Mesenteric fat pad (tissue), 1 donor: Measurements from ENCODE around the gene ABCC1. TPM values are rescaled to one million over a fixed set of nuclear protein-coding genes. Genes with fewer than 3 reads are reported as not detected.
"Not testable (repeated sequence)": the region's sequence is repeated elsewhere in the genome, so short reads cannot be mapped to it uniquely, and the experiment has no call there.

Source experiments
- DNase-seq: peaks from one replicate; pipeline ENCODE4 v3.0.0-alpha.2; 2020; ENCODE audit warnings: low spot score
- total RNA-seq: library from RNA; stranded (reverse); fragmentation: NEBNext Ultra II Directional; extraction: Animal tissue kit (Norgen Biotek cat#: 25700); gene quantifications from one replicate; pipeline ENCODE4 v1.2.1, GENCODE V29; 2021
- donor health status: DM: yes; HTN: yes; CAD: no.

The ABCC1 gene
- total RNA-seq, 1 donor from 2014 or later = 42.8 TPM

DNA sequence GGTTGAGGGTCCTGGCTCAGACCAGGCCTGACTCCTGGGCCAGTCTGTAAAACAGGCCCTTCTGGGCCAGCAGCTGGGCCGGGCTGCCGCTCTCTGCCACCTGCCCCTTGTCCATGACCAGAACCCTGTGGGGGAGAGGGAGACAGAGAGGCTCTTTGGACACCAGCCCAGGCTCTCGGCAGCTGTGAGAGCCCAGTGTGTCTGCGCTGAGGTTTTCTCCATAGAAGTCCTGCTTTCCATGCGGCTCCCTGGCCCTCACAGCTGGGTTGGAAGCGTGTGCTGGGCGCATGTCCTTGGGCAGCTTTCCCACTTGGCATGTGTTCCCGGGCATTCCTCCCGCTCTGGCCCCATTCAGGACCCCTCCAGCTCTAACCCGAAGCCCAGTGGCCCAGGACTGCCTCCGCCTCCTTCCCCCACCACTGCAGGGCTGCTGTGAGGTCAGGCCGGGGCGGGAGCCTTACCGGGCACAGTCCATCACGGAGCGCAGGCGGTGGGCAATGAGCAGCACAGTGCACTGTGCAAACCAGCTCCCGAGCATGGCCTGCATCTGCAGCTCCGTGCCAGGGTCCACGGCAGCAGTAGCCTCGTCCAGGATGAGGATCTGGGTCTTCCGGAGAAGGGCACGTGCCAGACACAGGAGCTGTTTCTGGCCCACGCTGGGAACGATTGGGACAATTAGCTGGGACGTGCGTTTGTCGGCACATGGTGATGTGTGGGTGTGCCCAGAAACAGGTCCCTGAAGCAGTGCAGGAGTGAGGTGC lies 200.9 kb downstream of the ABCC1 start:
- no peak for DNase-seq

GRCh38 chr16:16150878-16151152 lies 201.4 kb downstream of the ABCC1 start:
- no peak for DNase-seq

GRCh38 chr16:16151315-16151714 lies 201.9 kb downstream of the ABCC1 start:
- DNase-seq = no peak

- DNase-seq = not testable (repeated sequence)
Observed at GRCh38 chr16:16153000-16153399, 203.6 kb downstream of the ABCC1 start.

DNA sequence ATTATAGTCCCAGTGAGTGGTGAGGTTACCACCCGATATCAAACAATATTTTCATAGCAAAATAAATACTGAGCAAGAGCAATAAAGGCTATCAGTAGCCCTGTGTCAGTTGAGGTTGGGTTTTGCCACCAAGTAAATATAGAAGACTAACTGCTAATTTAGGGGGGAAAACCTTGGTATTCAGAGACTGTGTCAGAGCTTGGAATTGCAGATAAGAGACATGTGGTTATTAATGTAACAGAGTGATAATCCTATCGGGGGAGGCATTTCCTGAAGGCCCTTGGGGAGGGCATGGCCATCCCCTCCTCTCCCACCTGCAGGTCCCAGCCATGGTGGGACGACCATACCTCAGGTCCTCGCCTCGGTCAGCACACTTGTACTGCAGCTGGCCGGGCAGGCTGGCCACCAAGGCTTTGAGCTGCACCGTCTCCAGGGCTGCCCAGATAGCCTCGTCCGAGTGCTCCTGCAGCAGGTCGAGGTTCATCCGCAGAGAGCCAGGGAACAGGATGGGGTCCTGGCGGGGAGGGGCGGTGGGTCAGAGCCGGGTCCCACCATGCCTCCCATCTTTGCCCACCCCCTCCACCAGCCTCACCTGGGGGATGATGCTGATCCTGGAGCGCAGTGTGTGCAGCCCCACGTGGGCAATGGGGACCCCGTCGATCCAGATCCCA lies 205.0 kb downstream of the ABCC1 start:
- DNase-seq = no peak

DNA sequence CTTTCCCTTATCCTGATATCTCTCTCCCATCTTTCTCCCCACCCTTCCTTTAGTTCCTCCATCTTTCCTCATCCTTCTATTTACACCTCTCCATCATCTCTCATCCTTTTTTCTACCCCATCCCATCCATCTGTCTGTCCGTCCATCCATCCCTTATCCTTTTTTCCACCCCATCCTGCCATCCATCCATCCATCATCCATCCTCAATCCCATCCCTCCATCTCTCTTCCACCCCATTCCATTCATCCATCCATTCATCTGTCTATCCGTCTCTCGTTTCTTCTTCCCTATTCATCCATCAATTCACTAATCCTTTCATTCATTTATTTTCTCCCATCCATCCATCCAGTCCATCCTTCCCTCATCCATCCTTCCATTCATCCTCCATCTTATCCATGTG lies 205.8 kb downstream of the ABCC1 start:
- no peak for DNase-seq

GRCh38 chr16:16157166-16157565 lies 207.8 kb downstream of the ABCC1 start:
- no peak for DNase-seq

DNA sequence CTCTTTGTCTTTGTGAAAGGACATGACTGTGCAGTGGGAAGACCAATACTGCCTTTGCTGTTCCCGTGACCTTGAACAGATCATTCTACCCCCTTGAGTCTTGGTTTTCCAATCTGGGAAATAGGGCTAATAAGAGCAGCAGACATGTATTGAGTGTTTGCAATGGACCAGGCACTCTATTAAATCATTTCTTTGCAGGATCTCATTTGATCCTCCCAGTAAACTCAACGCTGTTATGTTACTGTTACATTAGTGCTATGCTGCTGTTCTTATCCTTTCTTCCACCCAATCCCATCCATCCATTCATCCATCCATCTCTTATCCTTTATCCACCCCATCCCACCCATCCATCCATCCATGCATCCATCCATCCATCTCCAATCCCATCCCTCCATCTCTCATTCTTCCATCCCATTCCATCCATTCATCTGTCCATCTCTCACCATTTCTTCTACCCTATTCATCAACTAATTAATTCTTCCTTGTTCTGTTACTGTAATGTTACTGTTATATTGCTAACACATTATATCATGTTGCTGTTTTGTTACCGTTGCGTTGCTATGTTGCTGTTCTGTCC lies 208.8 kb downstream of the ABCC1 start:
- DNase-seq = no peak

DNA sequence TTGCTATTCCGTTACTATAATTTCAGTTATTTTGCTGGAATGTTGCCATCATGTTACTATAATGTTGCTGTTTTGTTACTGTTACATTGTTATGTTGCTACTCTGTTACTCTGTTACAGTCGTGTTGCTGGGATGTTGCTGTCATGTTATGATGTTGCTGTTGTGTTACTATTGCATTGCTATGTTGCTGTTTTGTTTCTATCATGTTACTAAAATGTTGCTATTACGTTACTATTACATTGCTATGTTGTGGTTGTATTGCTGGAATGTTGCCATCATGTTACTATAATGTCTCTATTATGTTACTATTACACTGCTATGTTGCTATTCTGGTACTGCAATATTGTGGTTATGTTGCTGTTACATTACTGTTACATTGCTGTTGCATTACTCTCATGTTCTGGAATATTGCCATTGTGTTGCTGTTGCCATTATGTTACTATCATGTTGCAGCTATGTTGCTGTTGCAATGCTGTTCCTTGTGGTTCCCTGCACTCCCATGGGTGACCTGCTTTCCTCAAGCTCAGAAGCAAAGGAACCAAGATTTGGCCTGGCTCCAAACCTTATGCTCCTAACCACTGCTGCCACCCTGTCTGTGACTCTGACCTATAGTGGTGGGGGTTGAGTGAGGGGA lies 209.4 kb downstream of the ABCC1 start:
- no peak for DNase-seq

- no peak for DNase-seq
Observed at GRCh38 chr16:16159662-16160061, 210.2 kb downstream of the ABCC1 start.

DNA sequence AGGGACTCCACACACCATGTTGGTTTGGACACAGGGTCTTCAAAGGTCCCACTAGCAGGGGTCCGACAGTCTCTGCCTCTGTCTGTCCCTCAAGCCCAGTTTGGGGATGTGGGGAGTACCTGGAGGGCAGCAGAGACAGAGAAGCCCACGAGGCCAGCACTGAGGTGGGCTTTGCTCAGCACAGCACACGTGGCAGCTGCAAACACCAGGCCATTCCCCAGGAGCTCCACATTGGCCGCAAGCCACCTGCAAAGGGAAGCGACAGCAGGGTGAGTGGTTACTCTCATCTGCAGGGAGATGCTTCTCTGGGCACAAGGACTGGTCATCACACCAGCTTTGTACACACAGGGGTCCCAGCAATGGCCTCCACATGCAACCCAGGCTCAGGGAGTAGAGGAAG lies 211.9 kb downstream of the ABCC1 start:
- no peak for DNase-seq

DNA sequence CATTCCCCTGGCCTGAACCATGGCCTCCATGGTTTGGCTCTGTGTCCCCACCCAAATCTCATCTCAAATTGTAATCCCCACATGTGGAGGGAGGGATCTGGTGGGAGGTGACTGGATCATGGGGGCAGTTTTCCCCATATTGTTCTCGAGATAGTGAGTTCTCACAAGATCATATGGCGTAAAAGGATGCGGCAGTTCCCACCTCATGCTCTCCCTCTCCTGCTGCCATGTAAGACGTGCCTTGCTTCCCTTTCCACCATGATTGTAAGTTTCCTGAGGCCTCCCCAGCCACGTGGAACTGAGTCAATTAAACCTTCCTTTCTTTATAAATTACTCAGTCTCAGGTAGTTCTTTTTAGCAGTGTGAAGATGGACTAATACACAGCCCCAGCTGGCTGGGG lies 212.4 kb downstream of the ABCC1 start:
- not testable (repeated sequence) for DNase-seq

DNA sequence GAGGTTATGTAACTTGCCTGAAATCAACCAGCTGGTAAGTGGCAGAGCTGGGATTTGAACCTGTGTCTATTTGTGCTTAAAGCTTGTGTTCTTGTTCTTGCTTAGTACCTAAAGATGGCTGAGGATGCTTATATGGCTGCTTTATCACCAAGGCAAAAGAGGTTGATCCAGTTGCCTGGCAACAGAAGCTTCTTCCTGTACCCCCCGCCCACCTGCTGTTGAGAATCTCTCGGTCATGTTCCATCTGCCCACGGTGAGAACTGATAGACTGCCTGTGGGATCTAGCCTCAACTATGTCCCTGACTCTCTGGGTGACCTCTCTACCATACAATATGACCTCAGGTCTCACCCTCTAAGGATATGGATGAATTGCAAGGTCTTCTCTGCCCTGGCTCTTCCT lies 213.2 kb downstream of the ABCC1 start:
- no peak for DNase-seq

DNA sequence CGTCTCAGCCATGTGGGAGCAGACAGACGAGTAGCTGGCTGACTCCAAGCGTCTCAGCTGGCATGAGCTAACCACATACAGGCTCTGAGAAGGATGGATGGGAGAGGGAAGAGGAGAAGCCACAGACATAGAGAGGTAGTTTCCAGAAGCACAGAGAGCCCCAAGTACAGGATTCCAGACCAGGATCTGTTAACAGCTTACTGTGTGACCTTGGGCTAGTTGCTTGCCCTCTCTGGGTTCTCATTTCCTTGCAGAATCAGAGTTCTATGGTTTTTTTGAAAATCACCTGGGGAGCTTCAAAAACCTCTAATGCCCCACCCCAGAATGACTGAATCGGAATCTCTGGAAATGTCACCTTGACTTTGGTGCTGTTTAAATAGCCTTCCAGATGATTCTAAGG lies 213.7 kb downstream of the ABCC1 start:
- DNase-seq = no peak

- DNase-seq = no peak
Observed at GRCh38 chr16:16163571-16163970, 214.2 kb downstream of the ABCC1 start.

DNA sequence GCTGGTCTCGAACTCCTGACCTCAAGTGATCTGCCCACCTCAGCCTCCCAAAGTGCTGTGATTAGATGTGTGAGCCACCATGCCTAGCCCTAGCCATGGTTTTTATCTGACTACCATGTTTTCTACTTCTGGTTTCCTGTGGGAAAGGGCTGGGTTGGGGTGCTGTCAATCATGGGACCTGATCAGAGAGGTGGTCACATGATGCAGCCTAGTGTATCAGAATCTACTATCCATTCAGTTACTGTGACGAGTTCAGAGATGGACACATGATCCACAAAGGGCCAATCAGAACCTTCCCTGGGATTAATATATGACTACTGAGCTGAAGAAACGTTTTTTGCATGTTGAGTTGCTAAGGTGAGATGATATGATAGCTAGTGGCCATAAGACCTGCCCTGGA lies 214.8 kb downstream of the ABCC1 start:
- DNase-seq = no peak

DNA sequence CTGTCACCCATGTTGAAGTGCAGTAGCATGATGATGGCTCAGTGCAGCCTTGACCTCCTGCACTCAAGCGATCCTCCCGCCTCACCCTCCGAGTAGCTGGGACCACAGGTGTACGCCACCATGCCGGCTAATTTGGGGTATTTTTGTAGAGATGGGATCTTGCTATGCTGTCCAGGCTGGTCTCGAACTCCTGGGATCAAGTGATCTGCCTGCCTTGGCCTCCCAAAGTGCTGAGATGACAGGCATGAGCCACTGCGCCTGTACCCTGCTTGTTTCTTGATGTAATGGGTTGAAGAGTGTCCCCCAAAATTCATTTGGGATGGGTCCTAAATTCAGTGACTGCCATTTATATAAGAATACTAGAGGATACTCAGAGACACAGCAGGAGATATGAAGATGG lies 216.7 kb downstream of the ABCC1 start:
- DNase-seq = no peak

DNA sequence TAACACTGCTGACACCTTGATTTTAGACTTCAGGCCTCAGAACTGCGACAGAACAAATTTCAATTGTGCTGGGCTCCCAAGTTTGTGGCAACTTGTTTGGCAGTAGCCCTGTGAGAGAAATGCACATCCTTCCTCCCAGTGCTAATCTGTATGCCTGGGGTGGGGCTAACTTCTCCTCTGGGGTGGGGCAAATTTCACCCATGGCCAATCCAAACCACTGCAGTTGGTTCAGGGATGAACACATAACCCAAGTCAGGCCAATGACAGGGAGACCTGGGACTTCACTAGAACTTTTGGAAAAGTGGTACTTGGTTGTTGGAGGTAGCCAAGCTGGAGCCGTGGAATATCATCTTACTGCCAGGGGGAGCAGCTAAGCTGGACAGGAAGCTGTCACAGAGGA lies 217.5 kb downstream of the ABCC1 start:
- no peak for DNase-seq

DNA sequence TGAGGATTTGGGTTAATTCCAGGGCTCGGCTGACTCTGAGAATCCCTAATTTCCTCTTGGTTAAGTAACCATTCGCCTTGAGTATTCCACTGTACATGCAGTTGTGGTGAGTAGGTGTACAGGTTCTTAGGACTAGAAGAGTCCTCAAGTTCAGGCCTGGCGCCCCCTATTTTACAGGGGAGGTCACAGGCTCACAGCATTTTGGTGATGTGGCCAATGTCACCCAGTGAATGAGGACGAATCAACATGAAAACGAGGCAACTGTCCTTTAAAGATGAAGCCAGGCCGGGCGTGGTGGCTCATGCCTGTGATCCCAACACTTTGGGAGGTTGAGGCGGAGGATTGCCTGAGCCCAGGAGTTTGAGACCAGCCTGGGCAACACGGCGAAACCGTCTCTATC lies 218.5 kb downstream of the ABCC1 start:
- no peak for DNase-seq

GRCh38 chr16:16168431-16168830 lies 219.0 kb downstream of the ABCC1 start:
- no peak for DNase-seq

- DNase-seq = no peak
Observed at GRCh38 chr16:16169615-16170014, 220.2 kb downstream of the ABCC1 start.

GRCh38 chr16:16171332-16171919 lies 222.0 kb downstream of the ABCC1 start:
- DNase-seq = no peak
